Chondrocyte (in vitro differentiated cells): ENCODE measurements around the gene SREBF1. TPM values are rescaled to one million over a fixed set of nuclear protein-coding genes. Genes with fewer than 3 reads are reported as not detected.

Experiments used
- DNase-seq: peaks from one replicate; pipeline ENCODE4 v3.0.0; 2021; ENCODE audit warnings: mixed read lengths, low spot score
- H3K27ac Mint-ChIP-seq: one replicate; pipeline ENCODE4 v1.8.0; 2021; ENCODE audit warnings: mild to moderate bottlenecking, moderate library complexity, mixed read lengths; ENCODE audit not compliant: unreplicated experiment
- H3K27me3 Mint-ChIP-seq: 2 replicates; pipeline ENCODE4 v1.8.0; 2021; ENCODE audit warnings: low read depth, mixed read lengths
- H3K36me3 Mint-ChIP-seq: 2 replicates; pipeline ENCODE4 v1.8.0; 2021; ENCODE audit warnings: low read depth, mixed read lengths
- H3K4me1 Mint-ChIP-seq: 2 replicates; pipeline ENCODE4 v1.8.0; 2021; ENCODE audit warnings: low read depth, mild to moderate bottlenecking, mixed read lengths
- H3K4me3 Mint-ChIP-seq: one replicate; pipeline ENCODE4 v1.8.0; 2021; ENCODE audit warnings: mild to moderate bottlenecking, moderate library complexity, mixed read lengths; ENCODE audit not compliant: unreplicated experiment
- H3K9me3 Mint-ChIP-seq: 2 replicates; pipeline ENCODE4 v1.8.0; 2021; ENCODE audit warnings: low read depth, mixed read lengths
- CTCF ChIP-seq: fragments of 200-600 bp; sonication (generic); IDR thresholded peaks from 2 replicates; pipeline ENCODE4 v1.5.0; 2021; ENCODE audit warnings: antibody characterized with exemption, mild to moderate bottlenecking, moderate library complexity
- total RNA-seq: library from RNA; stranded (reverse); gene quantifications from 3 replicates; pipeline ENCODE4 v1.2.1, GENCODE V29; 2021

Gene SREBF1
- total RNA-seq, 1 donor from 2014 or later: 22.8 TPM

GRCh38 chr17:17781591-17782496 lies 54.9 kb downstream of the SREBF1 start:
- peaks cover 44% of the 10 kb centered on the region for H3K4me1 Mint-ChIP-seq
- no peaks in the 10 kb centered on the region for H3K9me3 Mint-ChIP-seq
- no peaks in the 10 kb centered on the region for H3K27me3 Mint-ChIP-seq
- DNase-seq: no peak
- H3K27ac Mint-ChIP-seq: no peak overlapping the region
- peak overlapping the region; percentile 61 for H3K4me3 Mint-ChIP-seq
- TF ChIP-seq CTCF: no peak
- no peaks in the 10 kb centered on the region for H3K36me3 Mint-ChIP-seq

- Mint-ChIP-seq H3K4me1 (peaks cover 44% of the 10 kb centered on the region), H3K27me3 (no peaks in the 10 kb centered on the region), H3K27ac (peak overlapping the region; percentile 82), H3K4me3 (peak overlapping the region; percentile 52), H3K9me3 (no peaks in the 10 kb centered on the region), H3K36me3 (no peaks in the 10 kb centered on the region)
- DNase-seq: no peak
- peak; percentile 75 for TF ChIP-seq CTCF
These were observed 55.7 kb downstream of the SREBF1 start for GRCh38 chr17:17780922-17781590.

GRCh38 chr17:17779015-17779611 lies 57.7 kb downstream of the SREBF1 start:
- H3K27me3 Mint-ChIP-seq: no peaks in the 10 kb centered on the region
- H3K27ac Mint-ChIP-seq: peak overlapping the region; percentile 69

GRCh38 chr17:17778308-17779014 lies 58.3 kb downstream of the SREBF1 start:
- H3K27ac Mint-ChIP-seq: peak overlapping the region; percentile 69

More at GRCh38 chr17:17779015-17779611, 57.7 kb downstream of the SREBF1 start:
- H3K4me3 Mint-ChIP-seq: no peak overlapping the region
- TF ChIP-seq CTCF: no peak
- H3K4me1 Mint-ChIP-seq: peaks cover 33% of the 10 kb centered on the region
- H3K36me3 Mint-ChIP-seq: no peaks in the 10 kb centered on the region
- no peak for DNase-seq
- H3K9me3 Mint-ChIP-seq: no peaks in the 10 kb centered on the region

More at GRCh38 chr17:17778308-17779014, 58.3 kb downstream of the SREBF1 start:
- Mint-ChIP-seq H3K9me3 (no peaks in the 10 kb centered on the region), H3K27me3 (no peaks in the 10 kb centered on the region), H3K36me3 (no peaks in the 10 kb centered on the region), H3K4me3 (no peak overlapping the region), H3K4me1 (peaks cover 31% of the 10 kb centered on the region)
- no peak for DNase-seq
- TF ChIP-seq CTCF: no peak
